Neuron (in vitro differentiated cells): Measurements from ENCODE around the gene ZNF846.
A peak's percentile ranks its signal among the peaks of the same experiment; 100 is the strongest.
"Not testable (repeated sequence)": the region's sequence is repeated elsewhere in the genome, so short reads cannot be mapped to it uniquely, and the experiment has no call there.

Source experiments
- H2AFZ ChIP-seq: one replicate; pipeline ENCODE4 v1.6.1; 2013; ENCODE audit warnings: low read depth, mild to moderate bottlenecking, inconsistent platforms, low read length, moderate library complexity
- H3K27me3 ChIP-seq: one replicate; pipeline ENCODE4 v1.6.1; 2013; ENCODE audit warnings: low read length; ENCODE audit not compliant: insufficient read depth
- H3K36me3 ChIP-seq: one replicate; pipeline ENCODE4 v1.6.1; 2013; ENCODE audit warnings: low read length; ENCODE audit not compliant: insufficient read depth
- H3K4me1 ChIP-seq: one replicate; pipeline ENCODE4 v1.6.1; 2013; ENCODE audit warnings: low read length; ENCODE audit not compliant: insufficient read depth
- H3K4me3 ChIP-seq: 2 replicates; pipeline ENCODE4 v1.5.1; 2013; ENCODE audit warnings: mild to moderate bottlenecking, low read length, moderate library complexity
- H3K9me3 ChIP-seq: one replicate; pipeline ENCODE4 v1.6.1; 2013; ENCODE audit warnings: low read length

Gene ZNF846

GRCh38 chr19:9791552-9792205 is 23.1 kb upstream of the ZNF846 start:
- H3K27me3 ChIP-seq = no peaks in the 10 kb centered on the region
- no peaks in the 10 kb centered on the region for H3K36me3 ChIP-seq
- no peaks in the 10 kb centered on the region for H3K9me3 ChIP-seq
- H2AFZ ChIP-seq = peak overlapping the region; percentile 94
- peak overlapping the region; percentile 66 for H3K4me3 ChIP-seq
- peaks cover 12% of the 10 kb centered on the region for H3K4me1 ChIP-seq

- peak overlapping the region; percentile 60 for H3K4me3 ChIP-seq
- H2AFZ ChIP-seq, H3K27me3 ChIP-seq, H3K9me3 ChIP-seq, H3K36me3 ChIP-seq: not testable (repeated sequence)
- H3K4me1 ChIP-seq = peaks cover 15% of the 10 kb centered on the region
Measured at GRCh38 chr19:9791073-9791367, 22.5 kb upstream of the ZNF846 start.

GRCh38 chr19:9789579-9789978 is 21.0 kb upstream of the ZNF846 start:
- H2AFZ ChIP-seq, H3K27me3 ChIP-seq, H3K4me3 ChIP-seq, H3K36me3 ChIP-seq, H3K9me3 ChIP-seq: not testable (repeated sequence)
- peaks cover 17% of the 10 kb centered on the region for H3K4me1 ChIP-seq

- no peaks in the 10 kb centered on the region for H3K27me3 ChIP-seq
- no peaks in the 10 kb centered on the region for H3K9me3 ChIP-seq
- H2AFZ ChIP-seq = no peak overlapping the region
- H3K4me3 ChIP-seq = no peak overlapping the region
- peaks cover 21% of the 10 kb centered on the region for H3K4me1 ChIP-seq
- H3K36me3 ChIP-seq = no peaks in the 10 kb centered on the region
Measured at GRCh38 chr19:9789066-9789465, 20.5 kb upstream of the ZNF846 start.

- H2AFZ ChIP-seq, H3K4me3 ChIP-seq, H3K27me3 ChIP-seq, H3K9me3 ChIP-seq, H3K36me3 ChIP-seq: not testable (repeated sequence)
- peaks cover 26% of the 10 kb centered on the region for H3K4me1 ChIP-seq
Measured at GRCh38 chr19:9788604-9789003, 20.1 kb upstream of the ZNF846 start.

GRCh38 chr19:9786819-9787218 is 18.3 kb upstream of the ZNF846 start:
- no peaks in the 10 kb centered on the region for H3K27me3 ChIP-seq
- no peak overlapping the region for H3K4me3 ChIP-seq
- no peaks in the 10 kb centered on the region for H3K36me3 ChIP-seq
- peaks cover 27% of the 10 kb centered on the region for H3K4me1 ChIP-seq
- no peaks in the 10 kb centered on the region for H3K9me3 ChIP-seq
- no peak overlapping the region for H2AFZ ChIP-seq

- Histone ChIP-seq H3K27me3 (no peaks in the 10 kb centered on the region), H3K9me3 (no peaks in the 10 kb centered on the region), H3K4me3 (peak overlapping the region; percentile 98), H2AFZ (peak overlapping the region; percentile 100), H3K4me1 (peaks cover 27% of the 10 kb centered on the region), H3K36me3 (no peaks in the 10 kb centered on the region)
Measured at GRCh38 chr19:9786342-9786741, 17.8 kb upstream of the ZNF846 start.

GRCh38 chr19:9785367-9786331 is 17.1 kb upstream of the ZNF846 start:
- peaks cover 24% of the 10 kb centered on the region for H3K4me1 ChIP-seq
- H3K9me3 ChIP-seq = no peaks in the 10 kb centered on the region
- H3K27me3 ChIP-seq = no peaks in the 10 kb centered on the region
- peak overlapping the region; percentile 98 for H3K4me3 ChIP-seq
- H2AFZ ChIP-seq = peak overlapping the region; percentile 100
- H3K36me3 ChIP-seq = no peaks in the 10 kb centered on the region

GRCh38 chr19:9784163-9784496 is 15.6 kb upstream of the ZNF846 start:
- not testable (repeated sequence) for H3K36me3 ChIP-seq, H2AFZ ChIP-seq, H3K27me3 ChIP-seq, H3K9me3 ChIP-seq
- Histone ChIP-seq H3K4me1 (peaks cover 14% of the 10 kb centered on the region), H3K4me3 (peak overlapping the region; percentile 55)

GRCh38 chr19:9782338-9782737 is 13.8 kb upstream of the ZNF846 start:
- no peak overlapping the region for H3K4me3 ChIP-seq
- peaks cover 14% of the 10 kb centered on the region for H3K4me1 ChIP-seq
- H2AFZ ChIP-seq = no peak overlapping the region
- peaks cover 2% of the 10 kb centered on the region for H3K9me3 ChIP-seq
- H3K36me3 ChIP-seq = no peaks in the 10 kb centered on the region
- no peaks in the 10 kb centered on the region for H3K27me3 ChIP-seq

GRCh38 chr19:9757544-9758501 is 10.7 kb downstream of the ZNF846 start:
- H3K27me3 ChIP-seq = no peaks in the 10 kb centered on the region
- H3K4me1 ChIP-seq = no peaks in the 10 kb centered on the region
- H3K36me3 ChIP-seq = peaks cover 46% of the 10 kb centered on the region
- H2AFZ ChIP-seq = no peak overlapping the region
- no peak overlapping the region for H3K4me3 ChIP-seq
- peaks cover 28% of the 10 kb centered on the region for H3K9me3 ChIP-seq

- no peak overlapping the region for H2AFZ ChIP-seq
- H3K4me1 ChIP-seq = no peaks in the 10 kb centered on the region
- H3K27me3 ChIP-seq = no peaks in the 10 kb centered on the region
- peaks cover 14% of the 10 kb centered on the region for H3K36me3 ChIP-seq
- H3K4me3 ChIP-seq = no peak overlapping the region
- H3K9me3 ChIP-seq = peaks cover 13% of the 10 kb centered on the region
Measured at GRCh38 chr19:9752701-9753443, 15.7 kb downstream of the ZNF846 start.
